ENCODE results near the gene CCL3.

The CCL3 gene

DNA sequence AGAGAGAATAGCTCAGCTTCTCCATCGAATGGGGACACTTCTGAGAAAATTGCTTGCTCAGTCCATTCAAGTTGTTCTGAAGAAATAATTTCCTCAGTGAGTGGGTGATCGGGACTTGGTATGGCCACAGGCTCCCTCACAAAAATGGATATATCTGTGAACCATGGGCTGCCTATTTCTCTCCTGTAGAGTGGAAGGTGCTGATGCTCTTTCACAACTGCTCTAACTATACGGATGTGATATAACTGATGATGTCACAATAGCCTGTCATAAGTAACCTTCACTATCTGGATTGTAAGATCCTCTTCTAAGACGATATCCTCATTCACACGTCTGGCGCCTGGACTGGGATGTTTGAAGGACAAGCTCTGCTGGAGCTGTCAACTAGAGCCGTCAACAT, 30.5 kb downstream of the CCL3 start:
- no peak overlapping the region for H3K4me3 ChIP-seq (ENCODE audit: low read depth, low read length)
- TF ChIP-seq, protein P1, sequence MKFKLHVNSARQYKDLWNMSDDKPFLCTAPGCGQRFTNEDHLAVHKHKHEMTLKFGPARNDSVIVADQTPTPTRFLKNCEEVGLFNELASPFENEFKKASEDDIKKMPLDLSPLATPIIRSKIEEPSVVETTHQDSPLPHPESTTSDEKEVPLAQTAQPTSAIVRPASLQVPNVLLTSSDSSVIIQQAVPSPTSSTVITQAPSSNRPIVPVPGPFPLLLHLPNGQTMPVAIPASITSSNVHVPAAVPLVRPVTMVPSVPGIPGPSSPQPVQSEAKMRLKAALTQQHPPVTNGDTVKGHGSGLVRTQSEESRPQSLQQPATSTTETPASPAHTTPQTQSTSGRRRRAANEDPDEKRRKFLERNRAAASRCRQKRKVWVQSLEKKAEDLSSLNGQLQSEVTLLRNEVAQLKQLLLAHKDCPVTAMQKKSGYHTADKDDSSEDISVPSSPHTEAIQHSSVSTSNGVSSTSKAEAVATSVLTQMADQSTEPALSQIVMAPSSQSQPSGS (tag by site-specific recombination; IDR thresholded peaks at IDR 0.05; ENCODE audit: low read depth), result no peak
- no peak for TF ChIP-seq OVOL3 (tag by site-specific recombination; IDR thresholded peaks at IDR 0.05)
- TF ChIP-seq, protein P2, sequence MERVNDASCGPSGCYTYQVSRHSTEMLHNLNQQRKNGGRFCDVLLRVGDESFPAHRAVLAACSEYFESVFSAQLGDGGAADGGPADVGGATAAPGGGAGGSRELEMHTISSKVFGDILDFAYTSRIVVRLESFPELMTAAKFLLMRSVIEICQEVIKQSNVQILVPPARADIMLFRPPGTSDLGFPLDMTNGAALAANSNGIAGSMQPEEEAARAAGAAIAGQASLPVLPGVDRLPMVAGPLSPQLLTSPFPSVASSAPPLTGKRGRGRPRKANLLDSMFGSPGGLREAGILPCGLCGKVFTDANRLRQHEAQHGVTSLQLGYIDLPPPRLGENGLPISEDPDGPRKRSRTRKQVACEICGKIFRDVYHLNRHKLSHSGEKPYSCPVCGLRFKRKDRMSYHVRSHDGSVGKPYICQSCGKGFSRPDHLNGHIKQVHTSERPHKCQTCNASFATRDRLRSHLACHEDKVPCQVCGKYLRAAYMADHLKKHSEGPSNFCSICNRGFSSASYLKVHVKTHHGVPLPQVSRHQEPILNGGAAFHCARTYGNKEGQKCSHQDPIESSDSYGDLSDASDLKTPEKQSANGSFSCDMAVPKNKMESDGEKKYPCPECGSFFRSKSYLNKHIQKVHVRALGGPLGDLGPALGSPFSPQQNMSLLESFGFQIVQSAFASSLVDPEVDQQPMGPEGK (tag by site-specific recombination; IDR thresholded peaks at IDR 0.05), result no peak
- TF ChIP-seq ZNF548 (tag by site-specific recombination; IDR thresholded peaks at IDR 0.05), result no peak
- TF ChIP-seq, protein P3, sequence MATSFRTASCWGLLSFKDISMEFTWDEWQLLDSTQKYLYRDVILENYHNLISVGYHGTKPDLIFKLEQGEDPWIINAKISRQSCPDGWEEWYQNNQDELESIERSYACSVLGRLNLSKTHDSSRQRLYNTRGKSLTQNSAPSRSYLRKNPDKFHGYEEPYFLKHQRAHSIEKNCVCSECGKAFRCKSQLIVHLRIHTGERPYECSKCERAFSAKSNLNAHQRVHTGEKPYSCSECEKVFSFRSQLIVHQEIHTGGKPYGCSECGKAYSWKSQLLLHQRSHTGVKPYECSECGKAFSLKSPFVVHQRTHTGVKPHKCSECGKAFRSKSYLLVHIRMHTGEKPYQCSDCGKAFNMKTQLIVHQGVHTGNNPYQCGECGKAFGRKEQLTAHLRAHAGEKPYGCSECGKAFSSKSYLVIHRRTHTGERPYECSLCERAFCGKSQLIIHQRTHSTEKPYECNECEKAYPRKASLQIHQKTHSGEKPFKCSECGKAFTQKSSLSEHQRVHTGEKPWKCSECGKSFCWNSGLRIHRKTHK (tag by site-specific recombination; IDR thresholded peaks at IDR 0.05), result no peak
- TF ChIP-seq ZNF366 (tag by site-specific recombination; conservative IDR thresholded peaks at IDR 0.05), result no peak
- no peak for TF ChIP-seq YY2 (tag by site-specific recombination; IDR thresholded peaks at IDR 0.05)
- H3K36me3 ChIP-seq (ENCODE audit: control insufficient read depth in 2 of 2, insufficient read depth in 1 of 2, low read length in 2 of 2), result no peaks in the 10 kb centered on the region
- POLR2A ChIA-PET, result no interaction called here
- H3K4me1 ChIP-seq (ENCODE audit: control insufficient read depth, insufficient read depth, low read length), result no peaks in the 10 kb centered on the region
- no peak overlapping the region for H3K27ac ChIP-seq (ENCODE audit: extremely low read depth, low read depth, low read length)
- CTCF ChIA-PET, result interaction anchor here (1.0 to 6.1 kb wide), 2 partner anchors 13 to 89 kb away, joined by 4 to 42 read pairs; no protein-coding TSS in a partner anchor
- no peaks in the 10 kb centered on the region for H3K9me3 ChIP-seq (ENCODE audit: control insufficient read depth, insufficient read depth, low read depth, low read length)

DNA sequence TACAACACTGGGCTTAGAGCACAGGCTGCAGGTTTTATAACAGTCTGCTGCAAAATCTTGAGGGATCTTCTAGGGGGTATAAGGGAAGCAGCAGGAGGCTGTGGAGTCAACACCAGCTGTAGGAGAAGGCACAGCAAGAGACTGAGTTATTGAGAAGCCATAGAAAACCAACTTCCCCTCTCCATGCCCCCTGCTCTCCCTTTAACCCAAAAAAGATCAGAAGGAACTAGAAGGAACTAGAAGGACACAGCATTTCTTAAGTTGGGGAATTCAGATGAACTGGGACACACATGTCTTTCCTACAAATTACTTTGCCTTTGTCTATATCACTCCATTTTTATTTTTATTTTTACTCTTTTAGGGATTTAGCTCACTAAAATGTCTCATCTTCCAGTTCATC, 32.0 kb downstream of the CCL3 start:
- no peak overlapping the region for H3K27ac ChIP-seq (ENCODE audit: extremely low read depth, low read depth, low read length)
- CTCF ChIA-PET, result interaction anchor here (0.6 to 6.1 kb wide), 5 partner anchors 14 to 110 kb away, joined by 3 to 42 read pairs (median 3); no protein-coding TSS in a partner anchor
- TF ChIP-seq ZNF311 (tag by site-specific recombination; IDR thresholded peaks at IDR 0.05; ENCODE audit: borderline replicate concordance) (no peak), ZNF19 (tag by site-specific recombination; IDR thresholded peaks at IDR 0.05; ENCODE audit: low read depth) (no peak), ZNF707 (tag by site-specific recombination; IDR thresholded peaks at IDR 0.05) (no peak), ZNF24 (tag by site-specific recombination; IDR thresholded peaks at IDR 0.05) (no peak), ZNF423 (tag by site-specific recombination; IDR thresholded peaks at IDR 0.05) (no peak), ZSCAN30 (tag by site-specific recombination; IDR thresholded peaks at IDR 0.05) (no peak), ZNF335 (tag by site-specific recombination; conservative IDR thresholded peaks at IDR 0.05) (no peak), ZNF157 (tag by site-specific recombination; IDR thresholded peaks at IDR 0.05) (no peak), SCRT1 (tag by site-specific recombination; IDR thresholded peaks at IDR 0.05; ENCODE audit: borderline replicate concordance) (no peak)
- TF ChIP-seq, protein P4, sequence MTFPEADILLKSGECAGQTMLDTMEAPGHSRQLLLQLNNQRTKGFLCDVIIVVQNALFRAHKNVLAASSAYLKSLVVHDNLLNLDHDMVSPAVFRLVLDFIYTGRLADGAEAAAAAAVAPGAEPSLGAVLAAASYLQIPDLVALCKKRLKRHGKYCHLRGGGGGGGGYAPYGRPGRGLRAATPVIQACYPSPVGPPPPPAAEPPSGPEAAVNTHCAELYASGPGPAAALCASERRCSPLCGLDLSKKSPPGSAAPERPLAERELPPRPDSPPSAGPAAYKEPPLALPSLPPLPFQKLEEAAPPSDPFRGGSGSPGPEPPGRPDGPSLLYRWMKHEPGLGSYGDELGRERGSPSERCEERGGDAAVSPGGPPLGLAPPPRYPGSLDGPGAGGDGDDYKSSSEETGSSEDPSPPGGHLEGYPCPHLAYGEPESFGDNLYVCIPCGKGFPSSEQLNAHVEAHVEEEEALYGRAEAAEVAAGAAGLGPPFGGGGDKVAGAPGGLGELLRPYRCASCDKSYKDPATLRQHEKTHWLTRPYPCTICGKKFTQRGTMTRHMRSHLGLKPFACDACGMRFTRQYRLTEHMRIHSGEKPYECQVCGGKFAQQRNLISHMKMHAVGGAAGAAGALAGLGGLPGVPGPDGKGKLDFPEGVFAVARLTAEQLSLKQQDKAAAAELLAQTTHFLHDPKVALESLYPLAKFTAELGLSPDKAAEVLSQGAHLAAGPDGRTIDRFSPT (tag by site-specific recombination; IDR thresholded peaks at IDR 0.05), result no peak
- POLR2A ChIA-PET, result no interaction called here
- no peak overlapping the region for H3K4me3 ChIP-seq (ENCODE audit: low read depth, low read length)
- no peaks in the 10 kb centered on the region for H3K4me1 ChIP-seq (ENCODE audit: control insufficient read depth, insufficient read depth, low read length)
- H3K36me3 ChIP-seq (ENCODE audit: control insufficient read depth in 2 of 2, insufficient read depth in 1 of 2, low read length in 2 of 2), result no peaks in the 10 kb centered on the region
- H3K9me3 ChIP-seq (ENCODE audit: control insufficient read depth, insufficient read depth, low read depth, low read length), result no peaks in the 10 kb centered on the region

All from HEK293 (cell line).